Fibroblast of mammary gland (primary cell): Measurements from ENCODE around the gene CGB8.

Experiments
- DNase-seq: peaks from one replicate; pipeline ENCODE4 v3.0.0-alpha.2; 2010; ENCODE audit warnings: low read depth
- H3K4me3 ChIP-seq: 2 replicates; pipeline ENCODE4 v1.5.1; 2011; ENCODE audit warnings: low read depth, mild to moderate bottlenecking, low read length, moderate library complexity; ENCODE audit not compliant: control insufficient read depth
- CTCF ChIP-seq: conservative IDR thresholded peaks from 2 replicates; pipeline ENCODE4 v1.5.1; 2011; ENCODE audit warnings: low read depth, low read length, inconsistent platforms; ENCODE audit not compliant: control insufficient read depth, insufficient read depth

CGB8 gene

GRCh38 chr19:49016067-49016839 is 32.7 kb downstream of the CGB8 start:
- DNase-seq: no peak
- H3K4me3 ChIP-seq: no peak overlapping the region
- TF ChIP-seq CTCF: no peak

- no peak overlapping the region for H3K4me3 ChIP-seq
- no peak for TF ChIP-seq CTCF
- DNase-seq: no peak
Measured at GRCh38 chr19:49014870-49015255, 34.0 kb downstream of the CGB8 start.

GRCh38 chr19:49014123-49014869 is 34.6 kb downstream of the CGB8 start:
- DNase-seq: peak; percentile 72
- no peak for TF ChIP-seq CTCF
- H3K4me3 ChIP-seq: no peak overlapping the region

GRCh38 chr19:49011194-49011593 is 37.7 kb downstream of the CGB8 start:
- TF ChIP-seq CTCF: no peak
- H3K4me3 ChIP-seq: no peak overlapping the region
- no peak for DNase-seq

GRCh38 chr19:49010453-49010852 is 38.5 kb downstream of the CGB8 start:
- H3K4me3 ChIP-seq: no peak overlapping the region
- TF ChIP-seq CTCF: no peak
- no peak for DNase-seq

- H3K4me3 ChIP-seq: no peak overlapping the region
- DNase-seq: no peak
- no peak for TF ChIP-seq CTCF
Measured at GRCh38 chr19:49009828-49010227, 39.1 kb downstream of the CGB8 start.
